A673 (cell line): ENCODE data around the gene GLS. TPM values are rescaled to one million over a fixed set of nuclear protein-coding genes. Genes with fewer than 3 reads are reported as not detected.

Experiments
- BruUV-seq: library from RNA; stranded (reverse); fragments of 400-500 nt; replicated peaks from 2 replicates; lab custom pipeline; 2021; lab: Mats Ljungman, UMichigan
- CTCF ChIA-PET: fragments of 300-600 bp; sonication (Branson Sonifier 250); formaldehyde crosslinking; loops from one replicate; lab custom pipeline; 2022; ENCODE audit warnings: antibody characterized with exemption; lab: Charles Lee
- POLR2A ChIA-PET: fragments of 300-600 bp; sonication (Branson Sonifier 250); formaldehyde crosslinking; loops from one replicate; lab custom pipeline; 2022; ENCODE audit warnings: antibody characterized with exemption; ENCODE audit not compliant: low non-redundant PET; lab: Charles Lee
- DNase-seq: peaks from one replicate; pipeline ENCODE4 v3.0.0-alpha.2; 2015; ENCODE audit warnings: low spot score
- H3K27ac ChIP-seq: fragments of 200-600 bp; sonication (generic); 2 replicates; pipeline ENCODE4 v1.5.1; 2016; ENCODE audit warnings: mixed run types, low read depth, mild to moderate bottlenecking, mixed read lengths, antibody characterized with exemption, low read length; ENCODE audit not compliant: poor library complexity, severe bottlenecking
- H3K27me3 ChIP-seq: fragments of 200-600 bp; sonication (generic); replicated peaks from 2 replicates; pipeline ENCODE4 v1.6.1; 2017; ENCODE audit warnings: mixed run types, low read depth, mild to moderate bottlenecking, mixed read lengths, antibody characterized with exemption, low read length; ENCODE audit not compliant: insufficient read depth, poor library complexity
- H3K36me3 ChIP-seq: fragments of 200-600 bp; sonication (generic); 2 replicates; pipeline ENCODE4 v1.6.1; 2016; ENCODE audit warnings: mixed run types, mild to moderate bottlenecking, mixed read lengths, antibody characterized with exemption, low read length; ENCODE audit not compliant: insufficient read depth, poor library complexity, severe bottlenecking
- H3K4me1 ChIP-seq: fragments of 200-600 bp; sonication (generic); 2 replicates; pipeline ENCODE4 v1.6.1; 2017; ENCODE audit warnings: mixed run types, mild to moderate bottlenecking, mixed read lengths, antibody characterized with exemption, low read length; ENCODE audit not compliant: insufficient read depth, poor library complexity, severe bottlenecking
- H3K4me3 ChIP-seq: fragments of 200-600 bp; sonication (generic); 2 replicates; pipeline ENCODE4 v1.5.1; 2016; ENCODE audit warnings: low read depth, mixed run types, mild to moderate bottlenecking, mixed read lengths, low read length; ENCODE audit not compliant: poor library complexity, severe bottlenecking
- H3K9me3 ChIP-seq: fragments of 200-600 bp; sonication (generic); 2 replicates; pipeline ENCODE4 v1.6.1; 2016; ENCODE audit warnings: mixed run types, low read depth, mild to moderate bottlenecking, mixed read lengths, antibody characterized with exemption, low read length; ENCODE audit not compliant: poor library complexity, severe bottlenecking
- EZH2 ChIP-seq: fragments of 200-600 bp; sonication (generic); IDR thresholded peaks from 2 replicates; pipeline ENCODE4 v1.6.1; 2017; ENCODE audit warnings: borderline replicate concordance, low read depth, mild to moderate bottlenecking, mixed read lengths, antibody characterized with exemption, low read length; ENCODE audit not compliant: poor library complexity, severe bottlenecking
- intact Hi-C: fragments of 100-400 bp; cut with micrococcal nuclease; formaldehyde crosslinking; loops from one replicate; pipeline ENCODE4 v1.10.0; 2022; ENCODE audit not compliant: unreplicated experiment
- total RNA-seq: library from RNA; stranded (reverse); gene quantifications from 2 replicates; pipeline ENCODE4 v1.2.3, GENCODE V29; 2021
- TF ChIP-seq, protein P1 (sequence below): fragments of 300-800, 200-600 bp; sonication (generic); conservative IDR thresholded peaks from 2 replicates; pipeline ENCODE4 v1.5.1; 2017; ENCODE audit warnings: low read depth, mild to moderate bottlenecking, antibody characterized with exemption, low read length, moderate library complexity, mixed read lengths

GLS gene
- total RNA-seq, 1 experiment from 2014 or later: 116 TPM

DNA sequence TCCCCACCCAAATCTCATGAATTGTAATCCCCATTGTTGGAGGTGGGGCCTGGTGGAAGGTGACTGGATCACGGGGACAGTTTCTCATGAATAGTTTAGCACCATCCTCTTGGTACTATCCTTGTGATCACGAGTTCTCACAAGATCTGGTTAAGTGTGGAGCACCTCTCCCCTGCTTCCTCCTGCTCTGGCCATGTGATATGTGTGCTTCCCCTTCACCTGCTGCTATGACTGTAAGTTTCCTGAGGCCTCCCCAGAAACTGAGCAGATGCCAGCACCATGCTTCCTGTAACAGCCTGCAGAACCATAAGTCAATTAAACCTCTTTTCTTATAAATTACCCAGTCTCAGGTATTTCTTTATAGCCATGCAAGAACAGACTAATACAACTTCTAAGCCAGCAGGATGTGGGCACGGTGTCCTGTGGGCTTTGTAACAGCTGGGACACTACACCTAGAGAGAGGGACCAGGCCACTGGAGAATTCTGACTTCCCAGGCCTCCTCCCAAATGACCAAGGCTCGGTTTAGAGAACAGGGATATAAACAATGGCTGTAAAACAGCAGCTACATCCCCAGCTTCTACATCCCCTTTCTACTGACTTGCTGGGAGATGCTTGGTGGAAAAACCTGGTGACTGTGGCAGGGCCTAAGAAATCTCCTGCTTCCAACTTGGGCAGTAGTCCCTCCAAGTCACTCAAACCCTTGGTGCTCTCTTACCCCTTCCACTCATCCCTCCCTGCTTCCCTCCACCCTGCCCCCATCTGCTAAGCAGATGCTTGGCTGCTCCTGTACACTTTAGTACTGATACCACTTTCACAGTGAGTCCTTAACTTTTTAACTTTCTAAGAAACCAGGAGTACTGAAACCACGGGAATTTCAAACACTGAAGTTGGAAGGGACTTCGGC lies 123.0 kb downstream of the GLS start:
- BruUV-seq: no TSS peak
- H3K4me3 ChIP-seq: no peak overlapping the region
- intact Hi-C loops: no loop called here
- no peaks in the 10 kb centered on the region for H3K4me1 ChIP-seq
- DNase-seq: no peak
- peaks cover 88% of the 10 kb centered on the region for H3K36me3 ChIP-seq
- CTCF ChIA-PET: no interaction called here
- no peaks in the 10 kb centered on the region for H3K27me3 ChIP-seq
- H3K9me3 ChIP-seq: no peaks in the 10 kb centered on the region
- TF ChIP-seq, protein P1, sequence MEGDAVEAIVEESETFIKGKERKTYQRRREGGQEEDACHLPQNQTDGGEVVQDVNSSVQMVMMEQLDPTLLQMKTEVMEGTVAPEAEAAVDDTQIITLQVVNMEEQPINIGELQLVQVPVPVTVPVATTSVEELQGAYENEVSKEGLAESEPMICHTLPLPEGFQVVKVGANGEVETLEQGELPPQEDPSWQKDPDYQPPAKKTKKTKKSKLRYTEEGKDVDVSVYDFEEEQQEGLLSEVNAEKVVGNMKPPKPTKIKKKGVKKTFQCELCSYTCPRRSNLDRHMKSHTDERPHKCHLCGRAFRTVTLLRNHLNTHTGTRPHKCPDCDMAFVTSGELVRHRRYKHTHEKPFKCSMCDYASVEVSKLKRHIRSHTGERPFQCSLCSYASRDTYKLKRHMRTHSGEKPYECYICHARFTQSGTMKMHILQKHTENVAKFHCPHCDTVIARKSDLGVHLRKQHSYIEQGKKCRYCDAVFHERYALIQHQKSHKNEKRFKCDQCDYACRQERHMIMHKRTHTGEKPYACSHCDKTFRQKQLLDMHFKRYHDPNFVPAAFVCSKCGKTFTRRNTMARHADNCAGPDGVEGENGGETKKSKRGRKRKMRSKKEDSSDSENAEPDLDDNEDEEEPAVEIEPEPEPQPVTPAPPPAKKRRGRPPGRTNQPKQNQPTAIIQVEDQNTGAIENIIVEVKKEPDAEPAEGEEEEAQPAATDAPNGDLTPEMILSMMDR: no peak
- TF ChIP-seq EZH2: no peak
- POLR2A ChIA-PET: no interaction called here
- H3K27ac ChIP-seq: no peak overlapping the region

DNA sequence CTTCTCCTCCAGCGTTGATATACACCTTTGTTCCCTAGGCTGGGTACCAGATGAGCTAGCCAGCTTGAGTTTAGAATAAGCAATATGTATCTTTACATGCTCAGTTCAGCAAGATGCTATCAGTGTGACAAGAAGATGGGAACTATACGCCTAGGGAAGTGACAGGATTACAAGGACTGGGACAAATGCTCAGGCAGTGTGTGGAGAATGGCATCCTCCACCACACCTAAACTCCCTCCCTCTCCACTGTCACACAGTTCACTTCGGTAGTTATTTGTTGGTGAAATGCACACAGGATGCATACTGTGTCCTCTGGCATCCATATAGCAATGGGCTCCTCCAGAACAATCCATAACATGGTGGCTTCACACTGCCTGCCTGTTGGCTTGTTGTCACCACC lies 125.7 kb downstream of the GLS start:
- TF ChIP-seq, protein P1: no peak
- no peak for TF ChIP-seq EZH2
- BruUV-seq: no TSS peak
- Histone ChIP-seq H3K4me3 (no peak overlapping the region), H3K27ac (no peak overlapping the region), H3K27me3 (no peaks in the 10 kb centered on the region), H3K4me1 (no peaks in the 10 kb centered on the region), H3K36me3 (peaks cover 73% of the 10 kb centered on the region), H3K9me3 (no peaks in the 10 kb centered on the region)
- no peak for DNase-seq
- intact Hi-C loops: no loop called here
- CTCF ChIA-PET: no interaction called here
- POLR2A ChIA-PET: no interaction called here

DNA sequence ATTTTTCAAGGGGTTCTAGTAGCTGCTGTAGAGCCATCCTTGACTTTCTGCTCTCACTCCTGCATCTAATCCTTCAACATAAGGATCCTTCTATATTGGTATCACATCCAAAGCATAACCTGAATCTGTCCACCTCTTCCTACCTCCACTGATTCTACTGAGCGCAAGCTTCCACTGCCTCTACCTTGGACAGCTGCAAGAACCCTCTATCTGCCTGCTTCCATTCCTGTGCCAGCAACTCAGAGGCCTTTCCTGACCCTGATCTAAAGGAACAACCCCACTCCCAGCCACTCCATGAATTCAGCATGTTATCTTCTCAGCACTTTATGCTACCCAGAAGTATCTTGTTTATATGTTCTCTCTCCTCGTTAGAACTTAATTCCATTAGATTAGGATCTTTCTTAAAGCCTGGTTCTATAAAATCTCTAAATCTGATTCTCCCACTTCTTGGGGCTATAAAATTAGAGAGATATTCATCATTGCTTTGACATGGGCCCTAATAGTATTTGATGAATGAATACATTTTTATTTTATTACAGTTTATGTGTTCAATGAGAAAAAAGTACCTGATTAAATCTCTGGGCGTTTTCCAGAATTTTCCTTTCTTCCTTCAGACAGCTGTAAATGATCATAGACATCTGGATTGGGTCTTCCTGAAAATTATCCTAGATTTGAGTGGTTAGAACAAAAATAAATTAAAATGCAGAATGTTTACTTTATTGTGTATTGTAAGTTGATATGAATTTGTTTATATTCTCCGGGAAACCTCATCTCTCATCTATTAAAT lies 126.6 kb downstream of the GLS start:
- intact Hi-C loops: no loop called here
- H3K4me3 ChIP-seq: no peak overlapping the region
- H3K36me3 ChIP-seq: peaks cover 70% of the 10 kb centered on the region
- ChIA-PET POLR2A (no interaction called here), CTCF (no interaction called here)
- BruUV-seq: no TSS peak
- no peak for DNase-seq
- H3K4me1 ChIP-seq: no peaks in the 10 kb centered on the region
- H3K27me3 ChIP-seq: no peaks in the 10 kb centered on the region
- no peak overlapping the region for H3K27ac ChIP-seq
- no peak for TF ChIP-seq EZH2
- TF ChIP-seq, protein P1: no peak
- no peaks in the 10 kb centered on the region for H3K9me3 ChIP-seq
